CD8-positive, alpha-beta memory T cell (primary cell): ENCODE measurements around the gene SLC44A1. TPM values are rescaled to one million over a fixed set of nuclear protein-coding genes. Genes with fewer than 3 reads are reported as not detected.

Experiments
- CTCF ChIA-PET: fragments of 350-600 bp; sonication (Branson Sonifier 250); formaldehyde crosslinking; loops from one replicate; lab custom pipeline; 2021; ENCODE audit warnings: antibody characterized with exemption; lab: Charles Lee
- POLR2A ChIA-PET: fragments of 350-600 bp; sonication (Branson Sonifier 250); formaldehyde crosslinking; loops from one replicate; lab custom pipeline; 2021; ENCODE audit warnings: antibody characterized with exemption; lab: Charles Lee
- DNase-seq, 5 donors: peaks; one replicate each; pipeline versions ENCODE4 v3.0.0 to v3.0.0-alpha.2; 2020 to 2022; ENCODE audit warnings: mixed read lengths in 1 of 5
- H3K27ac ChIP-seq: one replicate; pipeline ENCODE4 v1.7.0; 2013; ENCODE audit warnings: low read depth, mild to moderate bottlenecking, low read length, moderate library complexity
- H3K27me3 ChIP-seq: 2 replicates; pipeline ENCODE4 v1.7.0; 2013; ENCODE audit warnings: low read length, mild to moderate bottlenecking; ENCODE audit not compliant: insufficient read depth, poor library complexity, severe bottlenecking
- H3K36me3 ChIP-seq: 2 replicates; pipeline ENCODE4 v1.7.0; 2013; ENCODE audit warnings: mild to moderate bottlenecking, low read length, moderate library complexity; ENCODE audit not compliant: insufficient read depth
- H3K4me1 ChIP-seq: 2 replicates; pipeline ENCODE4 v1.7.0; 2013; ENCODE audit warnings: mild to moderate bottlenecking, low read length, moderate library complexity; ENCODE audit not compliant: insufficient read depth
- H3K4me3 ChIP-seq: 2 replicates; pipeline ENCODE4 v1.7.0; 2013; ENCODE audit warnings: mild to moderate bottlenecking, low read length
- H3K9me3 ChIP-seq: 2 replicates; pipeline ENCODE4 v1.7.0; 2013; ENCODE audit warnings: mild to moderate bottlenecking, low read length
- H3K27ac Mint-ChIP-seq, 8 donors: one replicate each; pipeline ENCODE4 v1.8.0; 2020 to 2021; ENCODE audit warnings: mixed read lengths in 8 of 8, mild to moderate bottlenecking in 6 of 8, inconsistent platforms in 3 of 8, moderate library complexity in 3 of 8
- H3K27me3 Mint-ChIP-seq, 2 donors: one replicate each; pipeline ENCODE4 v1.8.0; 2020 to 2021; ENCODE audit warnings: mixed read lengths in 2 of 2, mild to moderate bottlenecking in 1 of 2, moderate library complexity in 1 of 2
- H3K36me3 Mint-ChIP-seq, 3 donors: one replicate each; pipeline ENCODE4 v1.8.0; 2020 to 2021; ENCODE audit warnings: mixed read lengths in 3 of 3, inconsistent platforms in 1 of 3, mild to moderate bottlenecking in 1 of 3
- H3K4me1 Mint-ChIP-seq, 3 donors: one replicate each; pipeline ENCODE4 v1.8.0; 2020 to 2021; ENCODE audit warnings: mixed read lengths in 3 of 3, inconsistent platforms in 1 of 3, mild to moderate bottlenecking in 1 of 3
- H3K4me3 Mint-ChIP-seq, 7 donors: one replicate each; pipeline ENCODE4 v1.8.0; 2020 to 2021; ENCODE audit warnings: mixed read lengths in 7 of 7, mild to moderate bottlenecking in 6 of 7, moderate library complexity in 4 of 7, inconsistent platforms in 2 of 7
- H3K9me3 Mint-ChIP-seq, 5 donors: one replicate each; pipeline ENCODE4 v1.8.0; 2020 to 2022; ENCODE audit warnings: mixed read lengths in 5 of 5, mild to moderate bottlenecking in 3 of 5, moderate library complexity in 2 of 5, inconsistent platforms in 1 of 5
- polyA plus RNA-seq: library from polyadenylated mRNA; unstranded; fragments of 300-500 nt; fragmentation: Illumina TruSeq; gene quantifications from one replicate; pipeline ENCODE4 v1.2.3, GENCODE V29; 2021
- total RNA-seq, 2 experiments: library from RNA; stranded (reverse); gene quantifications; one replicate each; pipeline ENCODE4 v1.2.3, GENCODE V29; 2021

SLC44A1 gene
- total and polyA plus RNA-seq, 3 experiments from 2014 or later = 7.8 to 14.9 (median 8.3) TPM

DNA sequence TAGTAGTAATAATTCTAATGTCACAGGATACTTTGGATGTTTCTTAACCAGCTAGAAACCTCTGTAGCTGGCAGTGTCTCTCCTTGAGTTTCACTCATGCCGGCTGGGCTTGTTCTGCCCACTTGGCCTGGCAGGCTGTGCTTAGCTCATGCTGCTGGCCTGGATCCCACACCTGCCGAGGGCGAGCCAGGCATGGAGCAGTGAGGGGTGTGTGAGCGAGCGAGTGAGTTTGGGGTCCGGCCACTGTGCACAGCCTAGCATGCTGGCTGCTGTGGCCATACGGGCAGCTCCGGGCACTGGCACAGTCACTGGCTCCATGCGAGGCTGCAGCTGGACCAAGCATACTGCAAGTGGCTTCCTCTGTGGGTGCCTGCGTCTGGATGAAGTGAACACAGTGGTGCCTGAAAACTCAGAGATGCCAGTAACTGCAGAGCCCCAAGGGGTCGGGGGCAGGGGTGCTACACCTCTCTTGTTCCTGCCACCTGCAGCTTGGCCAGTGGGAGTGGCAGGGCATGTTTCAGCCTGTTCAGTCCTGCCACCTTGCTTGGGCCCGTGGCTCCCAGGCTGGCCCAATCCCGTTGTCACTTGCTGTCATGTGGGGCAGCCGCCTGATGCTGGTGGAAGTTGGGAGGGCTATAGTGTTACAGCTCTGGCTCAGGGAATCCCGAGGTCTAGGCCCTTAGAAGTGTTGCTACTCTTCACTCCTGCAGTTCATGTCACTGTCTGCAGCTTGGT, 213.3 kb downstream of the SLC44A1 start:
- Mint-ChIP-seq H3K9me3 (peaks cover 0 to 1% (median 0%) of the 10 kb centered on the region in 5 donors), H3K4me3 (no peak overlapping the region), H3K27ac (no peak overlapping the region), H3K27me3 (no peaks in the 10 kb centered on the region), H3K4me1 (no peaks in the 10 kb centered on the region), H3K36me3 (no peaks in the 10 kb centered on the region)
- CTCF ChIA-PET = interaction anchor here (0.9 kb wide), 1 partner anchor 11 kb away, joined by 3 read pairs; no protein-coding TSS in a partner anchor
- H3K36me3 ChIP-seq = no peaks in the 10 kb centered on the region
- H3K27ac ChIP-seq = no peak overlapping the region
- no peaks in the 10 kb centered on the region for H3K4me1 ChIP-seq
- POLR2A ChIA-PET = no interaction called here
- no peaks in the 10 kb centered on the region for H3K27me3 ChIP-seq
- no peak overlapping the region for H3K4me3 ChIP-seq
- H3K9me3 ChIP-seq = no peaks in the 10 kb centered on the region
- DNase-seq = no peak

DNA sequence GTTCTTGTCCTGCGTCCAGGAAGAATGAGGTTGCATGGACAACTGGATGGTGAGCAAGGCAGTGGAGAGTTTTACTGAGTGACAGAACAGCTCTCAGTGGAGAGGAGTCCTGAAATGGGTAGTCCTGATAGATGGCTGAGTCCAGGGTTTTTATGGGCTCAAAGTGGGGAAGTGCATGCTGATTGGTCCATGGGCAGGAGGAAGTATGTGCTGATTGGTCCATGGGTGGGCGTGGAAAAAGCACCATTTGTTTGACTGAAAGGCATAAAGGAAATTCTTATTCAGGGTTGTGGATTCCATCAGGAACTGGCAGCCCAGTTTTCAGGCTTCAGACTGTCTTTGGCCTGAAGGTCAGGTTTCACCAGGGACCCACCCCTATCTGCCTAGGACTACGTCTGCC, 214.0 kb downstream of the SLC44A1 start:
- ChIA-PET CTCF (no interaction called here), POLR2A (no interaction called here)
- Histone ChIP-seq H3K9me3 (no peaks in the 10 kb centered on the region), H3K36me3 (no peaks in the 10 kb centered on the region), H3K27ac (no peak overlapping the region), H3K4me3 (no peak overlapping the region), H3K4me1 (no peaks in the 10 kb centered on the region), H3K27me3 (no peaks in the 10 kb centered on the region)
- Mint-ChIP-seq H3K27ac (no peak overlapping the region), H3K4me3 (no peak overlapping the region), H3K9me3 (peaks cover 0 to 1% (median 0%) of the 10 kb centered on the region in 5 donors), H3K4me1 (no peaks in the 10 kb centered on the region), H3K36me3 (no peaks in the 10 kb centered on the region), H3K27me3 (no peaks in the 10 kb centered on the region)
- DNase-seq = no peak

DNA sequence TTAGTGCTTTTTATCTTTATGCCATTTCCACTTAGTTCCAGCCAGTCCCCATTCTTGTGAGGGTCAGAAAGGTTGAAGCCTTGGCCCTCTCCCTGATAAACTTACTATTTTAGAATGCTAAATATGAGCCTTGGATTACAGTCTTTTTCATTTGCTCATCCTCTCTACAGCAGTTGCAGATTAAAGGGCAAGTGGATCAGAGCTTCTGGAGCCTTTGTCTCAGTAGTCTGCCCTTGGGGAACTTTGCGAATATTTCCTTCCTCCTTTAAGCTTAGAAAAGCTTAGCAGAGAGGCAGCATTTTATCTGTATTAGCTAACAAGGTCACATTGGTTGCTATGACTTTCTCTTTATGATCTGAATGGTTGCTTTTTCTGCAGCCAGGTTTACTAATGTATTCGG, 214.9 kb downstream of the SLC44A1 start:
- Histone ChIP-seq H3K27me3 (no peaks in the 10 kb centered on the region), H3K27ac (no peak overlapping the region), H3K4me1 (no peaks in the 10 kb centered on the region), H3K9me3 (no peaks in the 10 kb centered on the region), H3K36me3 (no peaks in the 10 kb centered on the region), H3K4me3 (no peak overlapping the region)
- Mint-ChIP-seq H3K36me3 (peaks cover 0 to 1% (median 0%) of the 10 kb centered on the region in 3 donors), H3K4me1 (no peaks in the 10 kb centered on the region), H3K27ac (no peak overlapping the region), H3K27me3 (no peaks in the 10 kb centered on the region), H3K4me3 (no peak overlapping the region), H3K9me3 (peaks cover 0 to 1% (median 0%) of the 10 kb centered on the region in 5 donors)
- DNase-seq = no peak
- ChIA-PET CTCF (interaction anchor here (0.6 kb wide), 1 partner anchor 393 kb away, joined by 3 read pairs; no protein-coding TSS in a partner anchor), POLR2A (no interaction called here)

DNA sequence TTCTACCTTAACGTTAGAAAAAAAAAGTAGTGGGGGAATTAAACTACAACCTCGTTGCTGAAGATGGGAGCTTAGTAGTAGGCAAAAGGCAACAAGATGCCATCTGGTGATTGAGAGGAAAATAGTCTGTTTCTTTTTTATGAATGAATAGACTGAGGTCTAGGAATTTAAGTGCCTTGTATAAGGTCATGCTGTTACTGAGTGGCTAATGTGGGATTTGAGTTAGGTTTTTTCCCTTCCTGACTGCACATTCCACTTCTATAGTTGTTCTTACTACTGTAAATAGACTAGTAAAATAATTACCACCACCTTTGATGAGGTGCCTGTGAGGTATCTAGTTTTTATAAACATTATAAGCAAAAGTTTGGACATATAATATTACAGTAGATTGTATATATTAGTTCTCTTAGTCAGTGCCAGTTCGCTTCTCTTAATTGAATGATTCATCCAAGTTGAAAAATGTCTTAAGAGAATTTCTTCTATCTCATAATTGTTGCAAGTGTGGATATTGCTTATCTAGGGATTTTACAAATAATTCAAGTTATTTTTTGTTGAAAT, 222.5 kb downstream of the SLC44A1 start:
- Histone ChIP-seq H3K4me3 (no peak overlapping the region), H3K9me3 (no peaks in the 10 kb centered on the region), H3K36me3 (no peaks in the 10 kb centered on the region), H3K4me1 (no peaks in the 10 kb centered on the region), H3K27me3 (no peaks in the 10 kb centered on the region), H3K27ac (no peak overlapping the region)
- ChIA-PET CTCF (interaction anchor here (1.0 kb wide), 1 partner anchor 21 kb away, joined by 3 read pairs; no protein-coding TSS in a partner anchor), POLR2A (no interaction called here)
- Mint-ChIP-seq H3K27ac (peak overlapping the region in 1 of 8 donors; percentile 15), H3K36me3 (peaks cover 4 to 8% (median 7%) of the 10 kb centered on the region in 3 donors), H3K27me3 (no peaks in the 10 kb centered on the region), H3K4me3 (no peak overlapping the region), H3K9me3 (no peaks in the 10 kb centered on the region), H3K4me1 (no peaks in the 10 kb centered on the region)
- DNase-seq = no peak

DNA sequence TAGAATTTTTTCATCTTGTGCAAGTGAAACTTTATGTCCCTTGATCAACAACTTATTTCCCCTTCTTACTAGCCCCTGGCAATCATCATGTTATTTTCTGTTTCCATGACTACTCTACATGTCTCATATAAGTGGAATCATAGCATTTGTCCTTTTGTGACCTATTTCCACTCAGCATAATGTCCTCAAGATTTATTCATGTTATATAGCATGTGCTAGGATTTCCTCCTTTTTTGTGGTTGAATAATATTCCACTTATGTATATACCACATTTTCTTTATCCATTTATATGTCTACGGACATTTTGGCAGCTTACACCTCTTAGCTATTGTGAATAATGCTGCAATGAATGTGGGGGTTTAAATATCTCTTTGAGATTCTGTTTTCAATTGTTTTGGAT, 224.4 kb downstream of the SLC44A1 start:
- H3K36me3 Mint-ChIP-seq = peaks cover 4 to 10% (median 7%) of the 10 kb centered on the region in 3 donors
- CTCF ChIA-PET = no interaction called here
- no peak overlapping the region for H3K4me3 Mint-ChIP-seq
- no peaks in the 10 kb centered on the region for H3K27me3 Mint-ChIP-seq
- Histone ChIP-seq H3K27me3 (no peaks in the 10 kb centered on the region), H3K4me3 (no peak overlapping the region), H3K36me3 (no peaks in the 10 kb centered on the region), H3K9me3 (no peaks in the 10 kb centered on the region), H3K4me1 (no peaks in the 10 kb centered on the region), H3K27ac (no peak overlapping the region)
- POLR2A ChIA-PET = no interaction called here
- H3K4me1 Mint-ChIP-seq = no peaks in the 10 kb centered on the region
- no peaks in the 10 kb centered on the region for H3K9me3 Mint-ChIP-seq
- no peak overlapping the region for H3K27ac Mint-ChIP-seq
- no peak for DNase-seq

DNA sequence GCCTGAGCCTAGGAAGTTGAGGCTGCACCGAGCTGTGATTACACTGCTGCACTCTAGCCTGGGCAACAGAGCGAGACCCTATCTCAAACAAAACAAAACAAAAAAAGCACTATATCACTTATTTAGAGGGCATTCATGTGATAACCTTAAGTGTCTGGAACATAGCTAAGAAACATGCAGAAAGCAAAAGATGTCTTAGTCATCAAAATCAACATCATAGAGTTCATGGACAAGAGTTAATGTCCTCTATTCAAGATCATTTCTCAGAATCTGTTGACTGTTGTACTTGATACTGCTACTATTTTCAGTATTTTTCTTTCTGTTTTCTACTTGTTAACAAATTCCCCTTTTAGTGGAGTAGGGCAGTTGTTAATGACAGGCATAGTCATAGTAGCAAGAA, 228.8 kb downstream of the SLC44A1 start:
- POLR2A ChIA-PET = no interaction called here
- H3K27ac Mint-ChIP-seq = no peak overlapping the region
- Histone ChIP-seq H3K4me3 (no peak overlapping the region), H3K9me3 (no peaks in the 10 kb centered on the region), H3K36me3 (no peaks in the 10 kb centered on the region), H3K27ac (no peak overlapping the region), H3K27me3 (no peaks in the 10 kb centered on the region), H3K4me1 (no peaks in the 10 kb centered on the region)
- CTCF ChIA-PET = no interaction called here
- peaks cover 3 to 9% (median 4%) of the 10 kb centered on the region in 3 donors for H3K36me3 Mint-ChIP-seq
- H3K9me3 Mint-ChIP-seq = no peaks in the 10 kb centered on the region
- no peak for DNase-seq
- no peaks in the 10 kb centered on the region for H3K4me1 Mint-ChIP-seq
- no peaks in the 10 kb centered on the region for H3K27me3 Mint-ChIP-seq
- no peak overlapping the region for H3K4me3 Mint-ChIP-seq

DNA sequence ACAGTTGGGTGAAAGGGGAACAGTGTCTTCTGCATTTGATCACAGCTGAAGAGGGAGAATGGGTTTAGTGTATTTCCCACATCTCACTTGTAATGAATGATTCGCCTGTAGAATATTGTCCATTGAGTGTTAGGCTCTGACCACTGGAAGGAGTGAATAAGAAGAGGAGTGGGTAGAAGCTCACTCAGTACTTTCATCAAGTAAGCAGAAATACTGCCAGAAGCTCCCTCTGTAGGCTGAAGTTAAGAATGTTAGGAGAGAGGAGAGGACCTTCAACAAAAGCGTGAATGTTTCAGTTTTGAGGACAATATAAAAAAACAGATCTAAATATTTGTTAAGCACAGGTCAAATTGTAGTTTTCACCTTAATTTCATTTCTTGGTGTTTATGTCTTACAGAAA, 230.9 kb downstream of the SLC44A1 start:
- CTCF ChIA-PET = no interaction called here
- POLR2A ChIA-PET = no interaction called here
- no peak overlapping the region for H3K4me3 Mint-ChIP-seq
- Histone ChIP-seq H3K27me3 (no peaks in the 10 kb centered on the region), H3K27ac (no peak overlapping the region), H3K4me1 (no peaks in the 10 kb centered on the region), H3K9me3 (no peaks in the 10 kb centered on the region), H3K4me3 (no peak overlapping the region), H3K36me3 (no peaks in the 10 kb centered on the region)
- no peaks in the 10 kb centered on the region for H3K27me3 Mint-ChIP-seq
- no peak for DNase-seq
- peaks cover 0 to 5% (median 0%) of the 10 kb centered on the region in 3 donors for H3K36me3 Mint-ChIP-seq
- H3K9me3 Mint-ChIP-seq = no peaks in the 10 kb centered on the region
- no peak overlapping the region for H3K27ac Mint-ChIP-seq
- H3K4me1 Mint-ChIP-seq = no peaks in the 10 kb centered on the region

DNA sequence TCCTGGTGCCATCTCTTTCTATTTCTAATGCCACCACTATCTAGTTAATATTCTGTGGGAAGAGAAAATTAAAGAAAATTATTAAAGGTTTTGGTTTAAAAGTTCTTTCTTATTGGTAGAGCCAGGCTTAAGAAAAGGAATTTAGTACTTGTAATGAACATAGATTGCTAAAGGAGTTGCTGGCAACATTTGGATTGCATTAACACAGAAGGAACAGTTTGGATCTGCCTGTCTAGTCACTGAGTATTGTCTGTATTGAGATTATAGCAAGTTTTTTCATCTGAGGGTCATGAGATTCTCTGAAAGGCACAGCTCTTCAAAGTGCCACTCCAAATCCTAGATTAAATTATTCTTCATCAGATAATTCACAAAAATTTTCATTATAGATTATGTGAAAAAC, 235.4 kb downstream of the SLC44A1 start:
- Mint-ChIP-seq H3K36me3 (no peaks in the 10 kb centered on the region), H3K4me1 (no peaks in the 10 kb centered on the region), H3K4me3 (no peak overlapping the region), H3K27ac (no peak overlapping the region), H3K9me3 (no peaks in the 10 kb centered on the region), H3K27me3 (no peaks in the 10 kb centered on the region)
- ChIA-PET POLR2A (no interaction called here), CTCF (interaction anchor here (0.7 kb wide), 1 partner anchor 263 kb away, joined by 3 read pairs; no protein-coding TSS in a partner anchor)
- Histone ChIP-seq H3K36me3 (no peaks in the 10 kb centered on the region), H3K4me3 (no peak overlapping the region), H3K9me3 (no peaks in the 10 kb centered on the region), H3K27ac (no peak overlapping the region), H3K4me1 (no peaks in the 10 kb centered on the region), H3K27me3 (no peaks in the 10 kb centered on the region)
- DNase-seq = no peak
